Hindlimb muscle (tissue), 1 donor: ENCODE measurements around the gene OTOF. TPM values are rescaled to one million over a fixed set of nuclear protein-coding genes. Genes with fewer than 3 reads are reported as not detected.

Experiments
- DNase-seq: peaks from one replicate; pipeline ENCODE4 v3.0.0-alpha.2; 2013
- polyA plus RNA-seq: library from polyadenylated mRNA; unstranded; fragments of 120-200 nt; gene quantifications from one replicate; pipeline ENCODE4 v1.2.1, GENCODE V29; 2013; ENCODE audit not compliant: insufficient read length

Gene OTOF
- polyA plus RNA-seq, 1 donor, result 15.7 TPM

GRCh38 chr2:26495705-26496297 lies 17.9 kb upstream of the OTOF start:
- no peak for DNase-seq

- DNase-seq, result no peak
Measured at GRCh38 chr2:26494891-26495290, 17.0 kb upstream of the OTOF start.

GRCh38 chr2:26494199-26494598 lies 16.3 kb upstream of the OTOF start:
- DNase-seq, result no peak

DNA sequence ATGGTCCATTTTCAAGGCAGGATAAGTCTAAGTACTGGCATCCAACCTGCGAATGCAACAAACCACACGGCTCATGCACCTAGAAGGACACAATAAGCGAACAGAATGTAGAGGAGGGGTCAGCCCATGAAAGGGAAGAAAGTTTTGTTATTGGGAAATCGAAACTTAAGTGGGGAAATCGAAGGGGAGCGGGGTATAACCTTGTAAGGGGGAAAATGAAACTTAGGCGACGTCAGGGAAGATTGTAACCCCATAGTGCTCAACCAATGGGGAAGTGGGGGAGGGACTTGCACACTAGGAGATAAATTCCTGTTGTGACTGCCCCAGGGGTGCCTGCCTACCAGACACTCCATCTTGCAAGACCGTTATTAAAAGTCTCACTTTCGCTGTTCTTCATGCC lies 15.6 kb upstream of the OTOF start:
- no peak for DNase-seq

- no peak for DNase-seq
Measured at GRCh38 chr2:26492749-26493515, 15.0 kb upstream of the OTOF start.

DNA sequence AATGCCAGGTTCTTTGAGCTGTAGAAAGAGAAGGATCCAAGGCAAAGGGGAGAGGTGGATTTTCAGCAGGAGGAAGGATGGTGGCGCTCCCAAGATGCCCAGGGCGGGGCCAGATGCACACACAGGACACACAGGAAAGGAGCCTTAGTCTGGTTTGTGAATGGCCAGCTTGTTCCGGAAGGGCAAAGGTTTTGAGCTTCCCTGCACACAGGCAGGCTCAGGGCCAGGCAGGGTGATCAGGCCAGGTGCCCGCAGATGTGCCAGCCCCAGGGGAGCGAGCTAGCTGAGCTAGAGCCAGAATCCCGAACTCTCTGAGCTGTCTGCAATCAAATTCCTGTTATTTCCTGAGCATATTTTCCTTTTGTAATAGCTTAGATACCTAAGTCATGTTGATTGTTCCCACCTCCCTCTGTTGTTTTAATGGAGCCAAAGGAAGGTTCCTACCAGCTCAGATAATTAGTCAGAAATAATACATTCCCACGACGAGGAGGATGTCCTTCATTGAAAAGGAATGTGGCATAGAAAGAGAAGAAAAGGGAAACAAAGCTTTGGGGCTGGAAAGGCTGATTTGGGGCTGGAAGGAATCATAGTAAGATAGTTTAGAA lies 13.7 kb upstream of the OTOF start:
- no peak for DNase-seq

GRCh38 chr2:26489213-26489850 lies 11.4 kb upstream of the OTOF start:
- DNase-seq, result no peak

DNA sequence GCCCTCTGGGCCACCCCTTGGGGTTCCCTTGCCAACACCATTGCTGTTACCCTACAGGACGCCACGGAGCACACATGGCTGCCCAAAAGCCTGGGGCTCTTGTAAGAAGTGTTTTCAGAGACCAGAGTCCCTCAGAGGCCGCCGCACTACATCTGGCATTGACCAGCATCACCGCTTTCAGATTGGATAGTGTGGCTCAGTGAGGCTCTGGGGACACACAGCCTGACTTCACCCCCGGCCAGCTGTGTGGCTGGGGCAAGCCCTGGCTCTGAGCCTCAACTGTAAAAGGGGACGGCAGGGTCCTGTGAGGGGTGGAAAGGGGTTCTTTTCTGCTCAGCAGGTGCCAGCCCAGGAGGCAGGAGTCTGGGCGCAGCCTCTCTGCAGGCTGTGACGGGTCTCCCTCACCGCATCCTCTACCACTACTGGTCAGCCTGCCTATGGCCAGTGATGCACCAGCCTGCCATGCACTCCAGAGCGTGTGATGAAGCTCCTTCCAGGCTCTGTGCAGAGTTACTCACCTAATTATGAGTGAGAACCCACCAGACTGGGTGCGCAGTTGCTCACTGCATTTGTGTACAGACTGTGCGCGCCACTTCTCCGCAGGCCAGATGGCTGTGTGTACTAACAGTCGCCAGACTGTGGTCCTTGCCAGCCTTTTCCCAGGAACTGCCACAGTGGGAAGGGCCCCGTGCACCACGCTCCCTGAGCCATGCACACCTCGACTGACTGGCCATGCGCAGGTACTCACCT lies 10.7 kb upstream of the OTOF start:
- DNase-seq, result no peak

GRCh38 chr2:26487192-26487591 lies 9.3 kb upstream of the OTOF start:
- no peak for DNase-seq

DNA sequence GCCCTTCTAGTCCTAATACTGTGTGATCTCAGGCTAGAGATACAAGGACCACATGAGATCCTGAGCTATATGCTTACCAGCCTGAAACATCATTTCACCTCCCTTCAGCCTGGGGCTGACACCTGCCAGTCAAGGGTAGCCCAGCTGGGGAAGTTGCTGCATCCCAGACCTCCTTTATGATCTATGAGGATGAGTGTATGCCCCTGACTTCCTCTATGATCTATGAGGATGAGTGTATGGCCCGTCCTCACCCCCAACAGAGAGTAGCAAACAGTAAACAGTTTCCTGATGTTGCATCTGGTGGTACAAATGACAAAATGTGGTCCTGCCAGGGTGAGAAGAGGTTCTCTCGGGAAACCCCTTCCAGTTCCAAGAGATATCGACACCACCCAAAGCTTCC lies 8.9 kb upstream of the OTOF start:
- no peak for DNase-seq

DNA sequence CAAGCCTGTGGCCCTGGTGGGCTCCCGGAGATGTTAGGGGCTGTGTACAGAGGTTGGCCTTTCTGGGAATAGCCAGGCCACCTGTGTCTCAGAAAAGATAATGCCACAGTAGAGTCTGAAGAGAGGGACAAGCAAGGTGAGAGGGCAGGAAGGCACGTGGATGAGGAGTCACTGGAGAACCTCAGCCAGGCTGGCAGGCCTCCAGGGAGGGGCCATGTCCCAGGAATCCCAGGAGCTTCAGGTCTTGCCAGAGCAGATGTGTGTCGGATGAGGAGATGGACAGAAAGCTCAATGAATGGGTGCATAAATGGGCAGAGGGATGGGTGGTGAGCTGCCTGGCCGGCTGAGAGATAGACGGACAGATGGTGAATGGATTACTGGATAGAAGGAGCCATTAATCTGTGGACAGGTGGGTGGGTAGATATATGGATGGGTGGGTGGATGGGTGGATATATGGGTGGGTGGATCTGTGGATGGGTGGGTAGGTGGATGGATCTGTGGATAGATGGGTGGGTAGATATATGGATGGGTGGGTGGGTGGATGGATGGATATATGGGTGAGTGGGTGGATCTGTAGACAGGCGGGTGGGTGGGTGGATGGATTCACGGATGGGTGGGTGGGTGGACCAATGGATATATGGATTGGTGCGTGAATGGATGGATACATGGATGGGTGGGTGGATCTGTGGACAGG lies 7.9 kb upstream of the OTOF start:
- DNase-seq, result no peak

- no peak for DNase-seq
Measured at GRCh38 chr2:26485099-26485498, 7.2 kb upstream of the OTOF start.

DNA sequence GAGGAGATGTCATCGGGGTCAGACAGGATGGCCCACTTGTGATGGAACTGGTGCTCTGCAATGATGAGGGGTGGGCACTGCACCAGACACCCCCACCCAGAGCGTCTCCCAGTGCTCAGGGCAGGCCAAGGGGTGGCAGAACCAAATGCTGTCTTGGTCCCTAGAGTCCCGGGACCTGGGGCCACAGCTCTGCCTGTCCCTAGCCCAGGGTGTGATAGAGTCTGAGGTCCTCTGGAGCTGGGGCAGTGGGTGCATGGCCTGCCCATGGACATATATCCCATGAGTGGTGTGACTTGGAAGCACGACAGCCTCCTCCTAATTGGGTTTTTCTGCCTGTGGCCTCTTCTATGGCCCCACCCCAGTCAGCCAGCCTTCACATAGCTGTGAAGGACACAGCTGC lies 6.7 kb upstream of the OTOF start:
- DNase-seq, result no peak

GRCh38 chr2:26483957-26484565 lies 6.1 kb upstream of the OTOF start:
- DNase-seq, result no peak

DNA sequence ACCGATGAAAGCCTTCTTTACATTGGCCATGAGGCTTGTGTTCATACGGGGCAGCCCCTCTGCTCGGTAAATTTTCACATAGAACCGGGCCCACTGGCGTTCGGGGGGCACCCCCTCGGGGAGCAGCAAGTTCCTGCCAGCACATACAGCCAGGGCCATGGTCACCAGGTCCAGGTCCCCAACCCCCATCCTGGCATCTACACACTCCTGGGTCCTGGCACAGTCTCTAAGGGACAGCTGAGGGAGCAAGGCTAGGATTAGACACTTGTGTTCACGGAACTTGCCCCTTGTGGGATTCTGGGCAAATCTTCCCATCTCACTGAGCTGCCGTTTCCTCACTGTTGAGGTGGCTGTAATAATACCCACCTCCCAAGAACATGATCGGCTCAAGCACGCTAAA lies 5.6 kb upstream of the OTOF start:
- no peak for DNase-seq

GRCh38 chr2:26483027-26483326 lies 5.1 kb upstream of the OTOF start:
- DNase-seq, result no peak

DNA sequence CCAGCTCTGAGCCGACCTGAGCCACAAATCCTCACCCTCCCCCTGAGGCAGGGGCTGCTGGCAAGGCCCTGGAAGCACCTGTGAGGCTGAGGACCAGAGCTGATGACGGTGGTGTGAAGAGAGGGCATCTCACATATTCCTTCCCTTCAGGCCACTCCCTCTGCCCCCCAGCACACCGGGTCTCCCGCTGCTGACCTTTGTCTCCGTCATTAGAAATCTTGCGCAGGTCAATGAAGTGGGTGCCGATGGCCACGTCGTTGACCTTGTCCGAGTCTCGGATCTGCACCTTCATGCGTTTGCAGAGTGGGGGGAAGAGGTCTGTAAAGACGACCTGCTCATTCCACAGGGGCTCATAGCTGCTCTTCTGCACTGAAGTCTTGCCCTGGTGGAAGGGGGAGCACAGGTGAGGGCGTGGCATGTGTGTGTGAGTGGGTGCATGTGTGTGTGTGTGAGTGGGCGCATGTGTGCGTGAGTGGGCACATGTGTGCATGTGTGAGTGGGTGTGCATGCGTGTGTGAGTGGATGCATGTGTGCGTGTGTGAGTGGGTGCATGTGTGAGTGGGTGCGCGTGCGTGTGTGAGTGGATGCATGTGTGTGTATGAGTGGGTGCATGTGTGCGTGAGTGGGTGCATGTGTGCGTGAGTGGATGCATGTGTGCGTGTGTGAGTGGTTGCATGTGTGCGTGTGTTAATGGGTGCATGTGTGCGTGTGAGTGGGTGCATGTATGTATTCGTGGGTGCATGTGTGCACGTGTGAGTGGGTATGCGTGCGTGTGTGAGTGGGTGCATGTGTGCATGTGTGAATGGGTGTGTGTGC lies 4.5 kb upstream of the OTOF start:
- no peak for DNase-seq

DNA sequence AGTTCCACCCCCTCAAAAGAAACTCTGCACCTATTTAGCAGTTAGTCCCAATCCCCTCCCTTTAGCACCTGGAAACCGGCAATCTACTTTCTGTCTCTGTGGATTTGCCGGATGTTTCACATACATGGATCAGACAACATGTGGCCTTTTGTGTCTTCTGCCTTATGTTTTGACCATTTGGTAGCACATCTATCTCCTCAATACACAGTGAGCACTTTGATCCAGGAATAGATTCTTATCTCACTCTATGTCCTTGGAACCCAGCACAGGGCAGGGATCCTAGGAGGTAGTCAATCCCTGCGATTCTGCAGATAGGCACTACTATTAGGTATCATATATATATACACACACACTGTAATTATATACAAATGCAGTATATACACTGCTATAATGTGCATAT lies 3.8 kb upstream of the OTOF start:
- no peak for DNase-seq

GRCh38 chr2:26480566-26481423 lies 2.9 kb upstream of the OTOF start:
- DNase-seq, result no peak
